SU-DHL-6 (cell line): ENCODE measurements around the gene B4GALNT4.

Source experiments
- CTCF ChIP-seq: fragments of 200-600 bp; sonication (generic); IDR thresholded peaks from one replicate; pipeline ENCODE4 v1.5.1; 2017; ENCODE audit warnings: antibody characterized with exemption, mild to moderate bottlenecking, low read length, moderate library complexity; ENCODE audit not compliant: insufficient read depth, poor library complexity, severe bottlenecking
- EZH2phosphoT487 ChIP-seq: fragments of 200-600 bp; sonication (generic), shearing (Covaris generic); conservative IDR thresholded peaks from 2 replicates; pipeline ENCODE4 v1.6.1; 2018; ENCODE audit warnings: mild to moderate bottlenecking, antibody characterized with exemption, low read length, moderate library complexity, mixed read lengths

- TF ChIP-seq CTCF: no peak
- no peak for TF ChIP-seq EZH2phosphoT487
Observed at GRCh38 chr11:403021-403760, 33.9 kb downstream of the B4GALNT4 start.
